HepG2 (cell line): ENCODE measurements around the gene SFI1. TPM values are rescaled to one million over a fixed set of nuclear protein-coding genes. Genes with fewer than 3 reads are reported as not detected.

Experiments
- CBX5 ChIP-seq: sonication (generic); formaldehyde crosslinking; IDR thresholded peaks from 2 replicates; pipeline ENCODE4 v1.4.0; 2020; ENCODE audit warnings: missing genetic modification reagents, borderline replicate concordance
- CEBPZ ChIP-seq: IDR thresholded peaks from 2 replicates; pipeline ENCODE4 v1.6.1; 2012; ENCODE audit warnings: low read length, improper control_type of control experiment
- DBP ChIP-seq: sonication (generic); formaldehyde crosslinking; IDR thresholded peaks from 2 replicates; pipeline ENCODE4 v1.4.0; 2020; ENCODE audit warnings: missing genetic modification reagents; ENCODE audit errors: not compliant biosample characterization
- HNRNPLL ChIP-seq: fragments of 200-400 bp; formaldehyde crosslinking; IDR thresholded peaks from 2 replicates; pipeline ENCODE4 v1.6.1; 2017; ENCODE audit warnings: mild to moderate bottlenecking, low read depth, low read length; ENCODE audit not compliant: poor library complexity, severe bottlenecking
- HOMEZ ChIP-seq: IDR thresholded peaks from 2 replicates; pipeline ENCODE4 v1.6.1; 2016; ENCODE audit warnings: low read depth
- PAXIP1 ChIP-seq: sonication (generic); formaldehyde crosslinking; conservative IDR thresholded peaks from 2 replicates; pipeline ENCODE4 v1.4.0; 2020; ENCODE audit warnings: mild to moderate bottlenecking, missing genetic modification reagents, moderate library complexity
- PREB ChIP-seq: sonication (generic); formaldehyde crosslinking; IDR thresholded peaks from 2 replicates; pipeline ENCODE4 v1.4.0; 2020; ENCODE audit warnings: missing genetic modification reagents
- TFDP2 ChIP-seq: sonication (generic); formaldehyde crosslinking; IDR thresholded peaks from 2 replicates; pipeline ENCODE4 v1.4.0; 2020; ENCODE audit warnings: missing genetic modification reagents
- ZBTB34 ChIP-seq: sonication (generic); formaldehyde crosslinking; IDR thresholded peaks from 2 replicates; pipeline ENCODE4 v1.8.0; 2022; ENCODE audit warnings: mild to moderate bottlenecking, missing genetic modification reagents
- ZNF205 ChIP-seq: IDR thresholded peaks from 2 replicates; pipeline ENCODE4 v1.6.1; 2018; ENCODE audit warnings: missing biosample characterization, missing genetic modification reagents
- ZNF275 ChIP-seq: sonication (generic); formaldehyde crosslinking; IDR thresholded peaks from 2 replicates; pipeline ENCODE4 v1.8.0; 2022; ENCODE audit warnings: missing genetic modification reagents, mild to moderate bottlenecking, inconsistent platforms, borderline replicate concordance
- ZNF543 ChIP-seq: sonication (generic); formaldehyde crosslinking; IDR thresholded peaks from 2 replicates; pipeline ENCODE4 v1.4.0; 2020; ENCODE audit warnings: mild to moderate bottlenecking, missing genetic modification reagents
- polyA plus RNA-seq, 8 experiments: library from polyadenylated mRNA; depleted of rRNA in 3 of 8; stranded (reverse) in 7 of 8; unstranded in 1 of 8; fragments of >200 nt; fragmentation: Illumina TruSeq in 4 of 8; extraction: Trizol in 4 of 8; gene quantifications; 2 replicates each; pipeline versions ENCODE4 v1.2.1 to v1.2.3, GENCODE V29; 2011 to 2016; ENCODE audit warnings: low read depth in 4 of 8, missing spikeins in 1 of 8, mixed read lengths in 1 of 8; ENCODE audit not compliant: insufficient read depth in 1 of 8
- total RNA-seq, 5 experiments: library from RNA; depleted of rRNA; stranded (reverse); fragments of >200 nt; fragmentation: Illumina TruSeq; extraction: Trizol; gene quantifications; 2 replicates each; pipeline ENCODE4 v1.2.3, GENCODE V29; 2016; ENCODE audit warnings: low read depth in 1 of 5

SFI1 gene
- total and polyA plus RNA-seq, 2 of the 13 experiments (the other 11 are each of a cell fraction or from before 2014, with no cell fraction given): 20.5 to 40.1 TPM

- TF ChIP-seq PREB (CRISPR knock-in tag): no peak
- no peak for TF ChIP-seq CEBPZ
- TF ChIP-seq HOMEZ (CRISPR knock-in tag): no peak
- TF ChIP-seq ZNF275: no peak
- TF ChIP-seq ZBTB34 (CRISPR knock-in tag): no peak
- TF ChIP-seq ZNF205: no peak
- TF ChIP-seq ZNF543 (CRISPR knock-in tag): 0 out of 2 replicates have a peak, but pooled peaks have one; percentile 52
- TF ChIP-seq HNRNPLL: no peak
- no peak for TF ChIP-seq CBX5 (CRISPR knock-in tag)
- TF ChIP-seq TFDP2 (CRISPR knock-in tag): no peak
- no peak for TF ChIP-seq DBP (CRISPR knock-in tag)
- no peak for TF ChIP-seq PAXIP1 (CRISPR knock-in tag)
Observed at GRCh38 chr22:31627223-31627731, 130.9 kb downstream of the SFI1 start (continued).
